Calu3 (cell line): ENCODE results near the gene KIT. TPM values are rescaled to one million over a fixed set of nuclear protein-coding genes. Genes with fewer than 3 reads are reported as not detected.
A peak's percentile ranks its signal among the peaks of the same experiment; 100 is the strongest.

Source experiments
- Bru-seq: library from RNA; stranded (reverse); fragments of 400-500 nt; gene quantifications from one replicate; lab custom pipeline; 2021; lab: Mats Ljungman, UMichigan
- BruChase-seq, 2 experiments: library from RNA; stranded (reverse); fragments of 400-500 nt; gene quantifications; one replicate each; lab custom pipeline; 2021; lab: Mats Ljungman, UMichigan
- BruUV-seq: library from RNA; stranded (reverse); fragments of 400-500 nt; replicated peaks from 2 replicates; lab custom pipeline; 2021; lab: Mats Ljungman, UMichigan
- CTCF ChIA-PET: fragments of 300-600 bp; sonication (Branson Sonifier 250); formaldehyde crosslinking; loops from one replicate; lab custom pipeline; 2022; ENCODE audit warnings: antibody characterized with exemption; lab: Charles Lee
- DNase-seq: peaks from one replicate; pipeline ENCODE4 v3.0.0; 2022
- H3K27ac Mint-ChIP-seq: one replicate; pipeline ENCODE4 v1.8.0; 2022; ENCODE audit warnings: mixed read lengths; ENCODE audit not compliant: unreplicated experiment
- H3K27me3 Mint-ChIP-seq: one replicate; pipeline ENCODE4 v1.8.0; 2022; ENCODE audit warnings: mixed read lengths; ENCODE audit not compliant: unreplicated experiment
- H3K36me3 Mint-ChIP-seq: one replicate; pipeline ENCODE4 v1.8.0; 2022; ENCODE audit warnings: mild to moderate bottlenecking, moderate library complexity, mixed read lengths; ENCODE audit not compliant: insufficient read depth, unreplicated experiment
- H3K4me1 Mint-ChIP-seq: one replicate; pipeline ENCODE4 v1.8.0; 2022; ENCODE audit warnings: mild to moderate bottlenecking, low read depth, mixed read lengths; ENCODE audit not compliant: unreplicated experiment
- H3K4me3 Mint-ChIP-seq: one replicate; pipeline ENCODE4 v1.8.0; 2022; ENCODE audit warnings: mild to moderate bottlenecking, low read depth, moderate library complexity, mixed read lengths; ENCODE audit not compliant: unreplicated experiment
- H3K9me3 Mint-ChIP-seq: one replicate; pipeline ENCODE4 v1.8.0; 2022; ENCODE audit warnings: low read depth, mixed read lengths; ENCODE audit not compliant: unreplicated experiment
- CTCF ChIP-seq: fragments of 200-600 bp; IDR thresholded peaks from one replicate; pipeline ENCODE4 v1.8.0; 2022; ENCODE audit warnings: antibody characterized with exemption; ENCODE audit not compliant: unreplicated experiment
- intact Hi-C: fragments of 100-400 bp; cut with micrococcal nuclease; formaldehyde crosslinking; loops from one replicate; pipeline ENCODE4 v1.10.0; 2022; ENCODE audit not compliant: unreplicated experiment
- long read RNA-seq: library from polyadenylated mRNA; stranded (forward); transcript quantifications from one replicate; pipeline ENCODE4 v2.0.0, GENCODE V29; 2022
- total RNA-seq: library from RNA; stranded (reverse); gene quantifications from 2 replicates; pipeline ENCODE4 v1.2.3, GENCODE V29; 2022

The KIT gene
- not detected in 2 replicates for total RNA-seq
- Bru-seq, nascent RNA: not detected
- not detected for BruChase-seq, experiment 1, labeled RNA remaining after a 6-hour chase
- BruChase-seq, experiment 2, labeled RNA remaining after a 2-hour chase: percentile 3 among the genes with signal in this experiment
- long read RNA-seq: 0 reads

GRCh38 chr4:54657551-54658251 is at the start of gene KIT:
Gene KIT (plus strand): TSS chr4:54657957. CDS start chr4:54658015, 58 bp downstream.
- H3K36me3 Mint-ChIP-seq: peaks cover 16% of the 10 kb centered on the region
- H3K27ac Mint-ChIP-seq: no peak within 1 kb of the TSS
- no peak for TF ChIP-seq CTCF
- peaks cover 34% of the 10 kb centered on the region for H3K27me3 Mint-ChIP-seq
- BruUV-seq: no TSS peak
- H3K9me3 Mint-ChIP-seq: no peaks in the 10 kb centered on the region
- DNase-seq: no peak
- CTCF ChIA-PET: no interaction called here
- H3K4me3 Mint-ChIP-seq: peak within 1 kb of the TSS; percentile 76
- intact Hi-C loops: no loop called here
- peaks cover 9% of the 10 kb centered on the region for H3K4me1 Mint-ChIP-seq

GRCh38 chr4:54609310-54609709 is 48.4 kb upstream of the KIT start:
- Mint-ChIP-seq H3K4me1 (no peaks in the 10 kb centered on the region), H3K27me3 (peaks cover 25% of the 10 kb centered on the region), H3K27ac (no peak overlapping the region), H3K9me3 (no peaks in the 10 kb centered on the region), H3K36me3 (no peaks in the 10 kb centered on the region), H3K4me3 (no peak overlapping the region)
- intact Hi-C loops: no loop called here
- no TSS peak for BruUV-seq
- CTCF ChIA-PET: no interaction called here
- no peak for TF ChIP-seq CTCF
- DNase-seq: no peak

GRCh38 chr4:54614149-54614548 is 43.6 kb upstream of the KIT start:
- intact Hi-C loops: no loop called here
- BruUV-seq: no TSS peak
- DNase-seq: no peak
- no peak for TF ChIP-seq CTCF
- Mint-ChIP-seq H3K4me3 (no peak overlapping the region), H3K27me3 (peaks cover 35% of the 10 kb centered on the region), H3K9me3 (no peaks in the 10 kb centered on the region), H3K4me1 (no peaks in the 10 kb centered on the region), H3K27ac (no peak overlapping the region), H3K36me3 (no peaks in the 10 kb centered on the region)
- CTCF ChIA-PET: no interaction called here

- peaks cover 17% of the 10 kb centered on the region for H3K27me3 Mint-ChIP-seq
- no peaks in the 10 kb centered on the region for H3K4me1 Mint-ChIP-seq
- no peak overlapping the region for H3K4me3 Mint-ChIP-seq
- CTCF ChIA-PET: no interaction called here
- intact Hi-C loops: no loop called here
- no peak overlapping the region for H3K27ac Mint-ChIP-seq
- H3K9me3 Mint-ChIP-seq: no peaks in the 10 kb centered on the region
- BruUV-seq: no TSS peak
- no peak for DNase-seq
- H3K36me3 Mint-ChIP-seq: no peaks in the 10 kb centered on the region
- no peak for TF ChIP-seq CTCF
Measured at GRCh38 chr4:54620773-54621172, 37.0 kb upstream of the KIT start.
